Measurements from ENCODE around the gene CEP44.

Gene CEP44

DNA sequence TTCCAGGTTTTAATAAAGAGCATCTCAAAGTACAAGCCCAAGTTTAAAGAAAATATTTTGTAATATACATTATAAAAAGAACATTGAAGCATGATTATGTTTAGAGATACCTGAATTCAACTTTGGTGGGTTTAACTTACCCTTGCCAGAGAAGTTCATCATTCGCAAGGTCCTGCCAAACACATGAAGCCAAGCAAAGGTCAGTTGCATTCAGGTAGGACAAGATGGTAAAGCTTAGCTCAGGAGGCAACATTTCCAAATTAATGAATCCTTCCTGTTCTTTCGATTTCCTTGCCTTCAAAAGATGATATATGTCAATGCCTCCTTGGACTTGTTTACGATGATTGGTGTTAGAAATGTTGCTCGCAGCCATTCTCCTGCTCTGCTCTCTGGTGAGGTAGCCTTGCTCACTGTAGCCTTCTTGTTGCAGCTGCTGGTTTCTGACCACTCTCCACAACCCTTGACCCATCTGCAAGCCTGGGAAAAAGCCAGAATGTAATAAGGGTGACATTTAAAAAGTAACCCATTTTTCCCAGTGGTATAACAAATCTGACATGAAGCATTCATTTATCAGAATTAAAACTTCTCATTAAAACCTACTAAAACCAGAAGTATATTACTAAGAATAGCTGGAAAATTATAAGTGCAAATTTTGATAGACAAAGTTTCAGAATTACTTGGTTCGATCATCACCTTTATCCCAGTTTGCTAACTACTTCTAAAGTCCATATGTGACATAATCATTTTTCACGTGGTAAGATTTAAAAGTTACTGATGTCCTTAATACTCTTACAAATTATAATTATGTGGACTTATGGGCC, 20.9 kb upstream of the CEP44 start:
- H3K4me1 ChIP-seq (ENCODE audit: insufficient read depth, insufficient read length): no peaks in the 10 kb centered on the region
- DNase-seq (ENCODE audit: low read depth, low spot score): no peak
- H3K9me3 ChIP-seq (ENCODE audit: insufficient read depth, low read length): no peaks in the 10 kb centered on the region
- H3K36me3 ChIP-seq (ENCODE audit: insufficient read depth, insufficient read length, low read length): no peaks in the 10 kb centered on the region
- TF ChIP-seq ZNF274 (IDR thresholded peaks at IDR 0.05; ENCODE audit: low read depth, low read length): no peak
- TF ChIP-seq YY1 (IDR thresholded peaks at IDR 0.05; ENCODE audit: insufficient read depth, insufficient read length): no peak
- TF ChIP-seq SUZ12 (IDR thresholded peaks at IDR 0.05; ENCODE audit: extremely low read depth, insufficient read depth, insufficient read length): no peak
- H3K9ac ChIP-seq (ENCODE audit: insufficient read length, low read depth): no peak overlapping the region
- no peaks in the 10 kb centered on the region for H3K27me3 ChIP-seq (ENCODE audit: insufficient read depth, insufficient read length)
- no peak overlapping the region for H3K4me3 ChIP-seq (ENCODE audit: insufficient read length, low read depth)

DNA sequence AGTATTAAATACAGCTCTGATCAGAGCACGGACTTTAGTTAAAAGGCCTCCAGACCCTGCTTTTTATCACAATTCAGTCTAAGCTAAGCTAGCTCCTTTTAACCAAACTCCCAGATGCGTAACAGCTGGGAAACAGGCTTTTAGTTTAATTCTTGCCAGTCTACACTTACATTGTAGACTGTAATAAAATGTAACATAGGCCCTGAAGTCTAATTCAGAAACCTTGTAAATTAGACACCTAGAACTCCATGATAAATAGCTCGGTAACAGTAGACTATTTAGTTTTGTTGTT, 20.3 kb upstream of the CEP44 start:
- no peaks in the 10 kb centered on the region for H3K27me3 ChIP-seq (ENCODE audit: insufficient read depth, insufficient read length)
- H3K4me1 ChIP-seq (ENCODE audit: insufficient read depth, insufficient read length): no peaks in the 10 kb centered on the region
- H3K36me3 ChIP-seq (ENCODE audit: insufficient read depth, insufficient read length, low read length): no peaks in the 10 kb centered on the region
- no peaks in the 10 kb centered on the region for H3K9me3 ChIP-seq (ENCODE audit: insufficient read depth, low read length)
- no peak for DNase-seq (ENCODE audit: low read depth, low spot score)
- no peak overlapping the region for H3K9ac ChIP-seq (ENCODE audit: insufficient read length, low read depth)
- TF ChIP-seq YY1 (IDR thresholded peaks at IDR 0.05; ENCODE audit: insufficient read depth, insufficient read length): no peak
- TF ChIP-seq SUZ12 (IDR thresholded peaks at IDR 0.05; ENCODE audit: extremely low read depth, insufficient read depth, insufficient read length): no peak
- TF ChIP-seq ZNF274 (IDR thresholded peaks at IDR 0.05; ENCODE audit: low read depth, low read length): no peak
- H3K4me3 ChIP-seq (ENCODE audit: insufficient read length, low read depth): no peak overlapping the region

DNA sequence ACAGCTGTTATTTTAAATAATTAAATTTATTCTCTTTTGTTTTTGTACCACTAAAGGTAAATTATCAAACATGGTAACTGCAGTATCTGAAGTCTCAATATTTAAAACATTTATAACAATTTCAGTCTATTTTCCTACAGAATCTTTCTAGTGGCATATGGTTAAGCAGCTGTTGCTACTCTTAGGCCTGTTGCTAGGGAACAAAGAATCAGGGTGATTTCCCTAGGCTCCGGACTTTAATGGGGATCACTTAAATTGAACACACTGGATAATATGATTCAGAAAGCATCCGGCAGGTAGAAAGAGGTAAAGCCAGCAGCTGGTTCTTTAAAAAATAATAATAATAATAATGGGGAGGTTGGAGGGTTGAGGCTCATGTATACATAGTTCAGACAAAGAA, 17.8 kb upstream of the CEP44 start:
- TF ChIP-seq SUZ12 (IDR thresholded peaks at IDR 0.05; ENCODE audit: extremely low read depth, insufficient read depth, insufficient read length) (no peak), YY1 (IDR thresholded peaks at IDR 0.05; ENCODE audit: insufficient read depth, insufficient read length) (no peak), ZNF274 (IDR thresholded peaks at IDR 0.05; ENCODE audit: low read depth, low read length) (no peak)
- no peaks in the 10 kb centered on the region for H3K4me1 ChIP-seq (ENCODE audit: insufficient read depth, insufficient read length)
- H3K36me3 ChIP-seq (ENCODE audit: insufficient read depth, insufficient read length, low read length): no peaks in the 10 kb centered on the region
- no peak overlapping the region for H3K4me3 ChIP-seq (ENCODE audit: insufficient read length, low read depth)
- H3K9me3 ChIP-seq (ENCODE audit: insufficient read depth, low read length): no peaks in the 10 kb centered on the region
- H3K9ac ChIP-seq (ENCODE audit: insufficient read length, low read depth): no peak overlapping the region
- no peaks in the 10 kb centered on the region for H3K27me3 ChIP-seq (ENCODE audit: insufficient read depth, insufficient read length)
- no peak for DNase-seq (ENCODE audit: low read depth, low spot score)

DNA sequence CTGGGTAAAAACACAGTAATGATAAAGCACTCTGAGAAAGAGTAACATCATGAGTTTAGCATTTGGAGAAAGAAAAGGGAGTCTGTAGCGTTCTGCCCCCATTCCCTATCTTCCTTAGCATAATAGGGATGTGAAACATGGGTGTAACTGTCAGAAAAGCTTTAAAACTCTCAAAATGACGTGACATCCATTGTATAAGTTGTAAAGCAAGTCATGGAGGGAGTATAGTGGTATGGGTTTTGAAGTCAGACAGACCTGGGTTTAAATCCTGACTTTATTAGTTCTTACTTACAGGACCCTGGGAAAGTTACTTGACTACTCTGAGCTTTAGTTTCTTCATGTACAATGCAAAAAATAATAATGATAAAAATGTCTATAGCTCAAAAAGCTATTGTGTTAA, 17.3 kb upstream of the CEP44 start:
- DNase-seq (ENCODE audit: low read depth, low spot score): no peak
- H3K4me3 ChIP-seq (ENCODE audit: insufficient read length, low read depth): no peak overlapping the region
- H3K27me3 ChIP-seq (ENCODE audit: insufficient read depth, insufficient read length): no peaks in the 10 kb centered on the region
- no peaks in the 10 kb centered on the region for H3K9me3 ChIP-seq (ENCODE audit: insufficient read depth, low read length)
- H3K9ac ChIP-seq (ENCODE audit: insufficient read length, low read depth): no peak overlapping the region
- no peaks in the 10 kb centered on the region for H3K36me3 ChIP-seq (ENCODE audit: insufficient read depth, insufficient read length, low read length)
- TF ChIP-seq SUZ12 (IDR thresholded peaks at IDR 0.05; ENCODE audit: extremely low read depth, insufficient read depth, insufficient read length) (no peak), ZNF274 (IDR thresholded peaks at IDR 0.05; ENCODE audit: low read depth, low read length) (no peak), YY1 (IDR thresholded peaks at IDR 0.05; ENCODE audit: insufficient read depth, insufficient read length) (no peak)
- no peaks in the 10 kb centered on the region for H3K4me1 ChIP-seq (ENCODE audit: insufficient read depth, insufficient read length)

DNA sequence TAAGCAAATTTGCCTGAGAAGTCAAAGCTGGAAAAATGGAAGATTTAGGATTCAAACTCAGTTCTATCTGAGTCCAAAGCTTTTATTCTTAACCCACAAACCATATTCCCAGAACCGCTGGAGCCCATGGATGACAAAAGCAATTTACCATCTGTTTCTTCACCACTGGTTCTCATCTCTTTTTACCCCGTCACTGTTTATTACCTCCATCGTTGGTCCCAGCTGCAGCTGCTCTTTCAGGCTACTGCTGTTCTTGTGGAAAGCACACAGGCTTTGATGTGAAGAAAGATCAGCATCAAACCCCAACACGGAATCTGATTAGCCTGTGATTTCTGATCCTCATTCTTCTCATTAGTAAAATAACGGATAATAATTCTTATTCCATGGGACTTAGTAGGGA, 9.8 kb upstream of the CEP44 start:
- DNase-seq (ENCODE audit: low read depth, low spot score): no peak
- H3K9me3 ChIP-seq (ENCODE audit: insufficient read depth, low read length): no peaks in the 10 kb centered on the region
- H3K4me1 ChIP-seq (ENCODE audit: insufficient read depth, insufficient read length): no peaks in the 10 kb centered on the region
- no peak overlapping the region for H3K4me3 ChIP-seq (ENCODE audit: insufficient read length, low read depth)
- H3K27me3 ChIP-seq (ENCODE audit: insufficient read depth, insufficient read length): no peaks in the 10 kb centered on the region
- no peak overlapping the region for H3K9ac ChIP-seq (ENCODE audit: insufficient read length, low read depth)
- TF ChIP-seq ZNF274 (IDR thresholded peaks at IDR 0.05; ENCODE audit: low read depth, low read length) (no peak), YY1 (IDR thresholded peaks at IDR 0.05; ENCODE audit: insufficient read depth, insufficient read length) (no peak), SUZ12 (IDR thresholded peaks at IDR 0.05; ENCODE audit: extremely low read depth, insufficient read depth, insufficient read length) (no peak)
- H3K36me3 ChIP-seq (ENCODE audit: insufficient read depth, insufficient read length, low read length): no peaks in the 10 kb centered on the region

DNA sequence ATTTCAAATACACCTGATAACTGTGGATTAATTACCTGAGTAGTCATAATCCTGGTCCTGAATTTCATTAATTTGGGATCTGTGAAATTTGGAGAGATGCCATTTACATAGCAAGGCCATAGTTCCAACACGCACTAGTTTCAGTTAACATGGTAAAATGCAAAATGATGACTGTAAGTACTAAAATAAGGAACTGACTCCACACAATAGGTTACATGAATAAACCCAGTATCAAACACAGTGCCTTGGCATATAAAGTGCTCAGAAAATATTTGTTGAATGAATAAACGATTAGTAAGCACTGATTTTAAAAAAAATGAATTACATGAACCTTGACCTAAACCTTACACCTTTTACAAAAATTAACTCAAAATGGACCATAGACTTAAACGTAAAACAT, 9.3 kb upstream of the CEP44 start:
- H3K36me3 ChIP-seq (ENCODE audit: insufficient read depth, insufficient read length, low read length): no peaks in the 10 kb centered on the region
- no peak overlapping the region for H3K9ac ChIP-seq (ENCODE audit: insufficient read length, low read depth)
- no peak for DNase-seq (ENCODE audit: low read depth, low spot score)
- H3K4me1 ChIP-seq (ENCODE audit: insufficient read depth, insufficient read length): no peaks in the 10 kb centered on the region
- no peak for TF ChIP-seq SUZ12 (IDR thresholded peaks at IDR 0.05; ENCODE audit: extremely low read depth, insufficient read depth, insufficient read length)
- no peak for TF ChIP-seq ZNF274 (IDR thresholded peaks at IDR 0.05; ENCODE audit: low read depth, low read length)
- no peak for TF ChIP-seq YY1 (IDR thresholded peaks at IDR 0.05; ENCODE audit: insufficient read depth, insufficient read length)
- no peaks in the 10 kb centered on the region for H3K27me3 ChIP-seq (ENCODE audit: insufficient read depth, insufficient read length)
- no peak overlapping the region for H3K4me3 ChIP-seq (ENCODE audit: insufficient read length, low read depth)
- H3K9me3 ChIP-seq (ENCODE audit: insufficient read depth, low read length): no peaks in the 10 kb centered on the region

DNA sequence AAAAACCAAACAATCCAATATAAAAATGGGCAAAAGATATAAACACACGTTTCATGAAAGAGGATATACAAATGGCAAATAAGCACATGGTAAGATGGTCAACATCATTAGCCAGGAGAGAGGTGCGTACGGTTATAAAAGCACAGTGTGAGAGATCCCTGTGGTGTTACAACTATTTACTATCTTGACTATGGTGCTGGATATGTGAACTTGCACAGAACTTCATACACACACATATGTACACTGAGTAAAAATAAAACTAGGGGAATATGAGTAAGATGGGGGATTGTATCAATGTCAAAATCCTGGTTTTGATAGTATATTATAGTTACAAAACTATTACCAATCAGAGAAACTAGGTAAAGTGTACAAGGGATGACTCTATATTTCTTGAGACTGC, 8.6 kb upstream of the CEP44 start:
- TF ChIP-seq SUZ12 (IDR thresholded peaks at IDR 0.05; ENCODE audit: extremely low read depth, insufficient read depth, insufficient read length) (no peak), ZNF274 (IDR thresholded peaks at IDR 0.05; ENCODE audit: low read depth, low read length) (no peak), YY1 (IDR thresholded peaks at IDR 0.05; ENCODE audit: insufficient read depth, insufficient read length) (no peak)
- no peaks in the 10 kb centered on the region for H3K4me1 ChIP-seq (ENCODE audit: insufficient read depth, insufficient read length)
- H3K9me3 ChIP-seq (ENCODE audit: insufficient read depth, low read length): no peaks in the 10 kb centered on the region
- no peaks in the 10 kb centered on the region for H3K36me3 ChIP-seq (ENCODE audit: insufficient read depth, insufficient read length, low read length)
- no peak for DNase-seq (ENCODE audit: low read depth, low spot score)
- H3K9ac ChIP-seq (ENCODE audit: insufficient read length, low read depth): no peak overlapping the region
- H3K27me3 ChIP-seq (ENCODE audit: insufficient read depth, insufficient read length): no peaks in the 10 kb centered on the region
- no peak overlapping the region for H3K4me3 ChIP-seq (ENCODE audit: insufficient read length, low read depth)

Measured in NT2/D1 (cell line).